MCF 10A (cell line): ENCODE measurements around the gene MPC1. TPM values are rescaled to one million over a fixed set of nuclear protein-coding genes. Genes with fewer than 3 reads are reported as not detected.
"Not testable (repeated sequence)": the region's sequence is repeated elsewhere in the genome, so short reads cannot be mapped to it uniquely, and the experiment has no call there.

Experiments
- BruUV-seq: library from RNA; stranded (reverse); fragments of 400-500 nt; replicated peaks from 2 replicates; lab custom pipeline; 2021; lab: Mats Ljungman, UMichigan
- CTCF ChIA-PET: fragments of 300-600 bp; sonication (Branson Sonifier 250); formaldehyde crosslinking; extraction: SDS; loops from one replicate; lab custom pipeline; 2021; ENCODE audit warnings: antibody characterized with exemption, inconsistent platforms; lab: Yijun Ruan, JAX
- POLR2A ChIA-PET: fragments of 300-600, 350-650 bp; sonication (Branson Sonifier 250); formaldehyde crosslinking; extraction: SDS; loops from one replicate; lab custom pipeline; 2020; ENCODE audit warnings: antibody characterized with exemption, inconsistent platforms; lab: Yijun Ruan, JAX
- DNase-seq: peaks from one replicate; pipeline ENCODE4 v3.0.0-alpha.2; 2018; ENCODE audit not compliant: unreplicated experiment
- H3K27ac Mint-ChIP-seq: one replicate; pipeline ENCODE4 v1.8.0; 2022; ENCODE audit warnings: mild to moderate bottlenecking, low read depth, mixed read lengths; ENCODE audit not compliant: unreplicated experiment
- H3K27me3 Mint-ChIP-seq: one replicate; pipeline ENCODE4 v1.8.0; 2022; ENCODE audit warnings: mixed read lengths; ENCODE audit not compliant: insufficient read depth, unreplicated experiment
- H3K36me3 Mint-ChIP-seq: one replicate; pipeline ENCODE4 v1.8.0; 2022; ENCODE audit warnings: mild to moderate bottlenecking, moderate library complexity, mixed read lengths; ENCODE audit not compliant: insufficient read depth, unreplicated experiment
- H3K4me1 Mint-ChIP-seq: one replicate; pipeline ENCODE4 v1.8.0; 2022; ENCODE audit warnings: mixed read lengths; ENCODE audit not compliant: insufficient read depth, unreplicated experiment
- H3K4me3 Mint-ChIP-seq: one replicate; pipeline ENCODE4 v1.8.0; 2022; ENCODE audit warnings: mild to moderate bottlenecking, moderate library complexity, mixed read lengths; ENCODE audit not compliant: unreplicated experiment
- H3K9me3 Mint-ChIP-seq: one replicate; pipeline ENCODE4 v1.8.0; 2022; ENCODE audit warnings: mixed read lengths; ENCODE audit not compliant: unreplicated experiment
- CTCF ChIP-seq: fragments of 200-600 bp; IDR thresholded peaks from one replicate; pipeline ENCODE4 v1.8.0; 2022; ENCODE audit warnings: antibody characterized with exemption, mild to moderate bottlenecking; ENCODE audit not compliant: unreplicated experiment
- intact Hi-C: fragments of 100-400 bp; cut with micrococcal nuclease; formaldehyde crosslinking; loops from 2 replicates; pipeline ENCODE4 v1.14.1; 2022
- total RNA-seq: library from RNA; stranded (reverse); gene quantifications from 2 replicates; pipeline ENCODE4 v1.2.3, GENCODE V29; 2022

The MPC1 gene
- total RNA-seq, 1 experiment from 2014 or later, result 33.1 TPM

GRCh38 chr6:166365806-166366205, 16.9 kb downstream of the MPC1 start:
- Mint-ChIP-seq H3K9me3 (no peaks in the 10 kb centered on the region), H3K36me3 (peaks cover 51% of the 10 kb centered on the region), H3K4me1 (peaks cover 4% of the 10 kb centered on the region), H3K27ac (no peak overlapping the region), H3K4me3 (no peak overlapping the region), H3K27me3 (no peaks in the 10 kb centered on the region)
- intact Hi-C loops, result no loop called here
- no TSS peak for BruUV-seq
- TF ChIP-seq CTCF, result no peak
- DNase-seq, result no peak
- POLR2A ChIA-PET, result interaction anchor here (1.3 to 3.2 kb wide), 2 partner anchors 12 to 16 kb away, joined by 6 to 11 read pairs; no protein-coding TSS in a partner anchor
- CTCF ChIA-PET, result interaction anchor here (0.5 to 0.6 kb wide), 2 partner anchors 167 to 392 kb away, joined by 3 to 4 read pairs; no protein-coding TSS in a partner anchor

- no TSS peak for BruUV-seq
- no peaks in the 10 kb centered on the region for H3K9me3 Mint-ChIP-seq
- POLR2A ChIA-PET, result interaction anchor here (0.7 to 3.2 kb wide), 2 partner anchors 16 to 649 kb away, joined by 3 to 11 read pairs; no protein-coding TSS in a partner anchor
- no peaks in the 10 kb centered on the region for H3K27me3 Mint-ChIP-seq
- H3K4me1 Mint-ChIP-seq, result peaks cover 10% of the 10 kb centered on the region
- intact Hi-C loops, result no loop called here
- no peak overlapping the region for H3K4me3 Mint-ChIP-seq
- H3K36me3 Mint-ChIP-seq, result peaks cover 47% of the 10 kb centered on the region
- no peak overlapping the region for H3K27ac Mint-ChIP-seq
- DNase-seq, result no peak
- CTCF ChIA-PET, result interaction anchor here (0.6 to 2.0 kb wide), 2 partner anchors 16 to 82 kb away, joined by 3 to 10 read pairs; no protein-coding TSS in a partner anchor
- TF ChIP-seq CTCF, result no peak
Observed at GRCh38 chr6:166365221-166365620, 17.5 kb downstream of the MPC1 start.

- no TSS peak for BruUV-seq
- intact Hi-C loops, result no loop called here
- H3K4me1 Mint-ChIP-seq, result peaks cover 14% of the 10 kb centered on the region
- peaks cover 40% of the 10 kb centered on the region for H3K36me3 Mint-ChIP-seq
- ChIA-PET CTCF (interaction anchor here (2.0 kb wide), 1 partner anchor 17 kb away, joined by 10 read pairs; no protein-coding TSS in a partner anchor), POLR2A (interaction anchor here (0.7 to 3.2 kb wide), 4 partner anchors 13 to 650 kb away, joined by 3 to 11 read pairs (median 4); no protein-coding TSS in a partner anchor)
- no peaks in the 10 kb centered on the region for H3K9me3 Mint-ChIP-seq
- H3K27me3 Mint-ChIP-seq, result no peaks in the 10 kb centered on the region
- no peak for DNase-seq
- H3K4me3 Mint-ChIP-seq, result no peak overlapping the region
- no peak overlapping the region for H3K27ac Mint-ChIP-seq
- TF ChIP-seq CTCF, result no peak
Observed at GRCh38 chr6:166364456-166364855, 18.3 kb downstream of the MPC1 start.

GRCh38 chr6:166362427-166362826, 20.3 kb downstream of the MPC1 start:
- POLR2A ChIA-PET, result interaction anchor here (0.6 to 1.1 kb wide), 3 partner anchors 19 to 555 kb away, joined by 3 to 4 read pairs (median 3); no protein-coding TSS in a partner anchor
- BruUV-seq, result not testable (repeated sequence)

More at GRCh38 chr6:166362427-166362826, 20.3 kb downstream of the MPC1 start:
- intact Hi-C loops, H3K27me3 Mint-ChIP-seq, H3K27ac Mint-ChIP-seq, H3K9me3 Mint-ChIP-seq, DNase-seq, H3K4me3 Mint-ChIP-seq: not testable (repeated sequence)
- Mint-ChIP-seq H3K4me1 (peaks cover 14% of the 10 kb centered on the region), H3K36me3 (peaks cover 30% of the 10 kb centered on the region)
- CTCF ChIA-PET, result interaction anchor here (3.2 kb wide), 1 partner anchor 16 kb away, joined by 14 read pairs; no protein-coding TSS in a partner anchor
